GM12878 (cell line): ENCODE results near the gene CCDC27. TPM values are rescaled to one million over a fixed set of nuclear protein-coding genes. Genes with fewer than 3 reads are reported as not detected.

Experiments
- ATAC-seq: fragments of 200-7000 bp; cut with Tn5 transposase; 3 replicates; pipeline ENCODE4 v1.9.1; 2020; ENCODE audit warnings: mild to moderate bottlenecking, moderate library complexity
- BruUV-seq: library from RNA; stranded (reverse); fragments of 400-500 nt; replicated peaks from 2 replicates; lab custom pipeline; 2021; lab: Mats Ljungman, UMichigan
- CTCF ChIA-PET: fragments of 300-600 bp; sonication (Branson Sonifier 250); formaldehyde crosslinking; extraction: SDS; loops from one replicate; lab custom pipeline; 2021; ENCODE audit warnings: inconsistent platforms; lab: Yijun Ruan, JAX
- POLR2A ChIA-PET: fragments of 350-600 bp; formaldehyde crosslinking; extraction: SDS; loops from one replicate; lab custom pipeline; 2021; ENCODE audit warnings: inconsistent platforms; lab: Charles Lee
- RAD21 ChIA-PET: fragments of 300-600 bp; sonication (Branson Sonifier 250); formaldehyde crosslinking; loops from one replicate; lab custom pipeline; 2023; ENCODE audit warnings: antibody characterized with exemption; ENCODE audit not compliant: unreplicated experiment; lab: Charles Lee
- SMC1A ChIA-PET: fragments of 300-600 bp; sonication (Branson Sonifier 250); formaldehyde crosslinking; loops from one replicate; lab custom pipeline; 2023; ENCODE audit not compliant: unreplicated experiment, uncharacterized antibody; lab: Charles Lee
- DNase-seq: peaks from one replicate; pipeline ENCODE4 v3.0.0-alpha.2; 2011; ENCODE audit warnings: low read depth, low spot score
- FAIRE-seq: peaks from 3 replicates; lab custom pipeline; 2011; peaks lifted over from hg19 to GRCh38; lab: Jason Lieb, UNC
- H2AFZ ChIP-seq: 2 replicates; pipeline ENCODE4 v1.6.0; 2011; ENCODE audit warnings: low read depth, low read length, control low read depth; ENCODE audit not compliant: control insufficient read depth
- H3K27ac ChIP-seq: 2 replicates; pipeline ENCODE4 v1.5.1; 2011; ENCODE audit warnings: control low read depth; ENCODE audit not compliant: control insufficient read depth, insufficient read depth
- H3K27me3 ChIP-seq, 2 experiments: replicated peaks in 1 of 2; 2 replicates each; pipeline versions ENCODE4 v1.6.0 to v1.6.1; 2011; ENCODE audit warnings: low read length in 1 of 2; ENCODE audit not compliant: control insufficient read depth in 2 of 2, insufficient read depth in 2 of 2
- H3K36me3 ChIP-seq, 2 experiments: 2 replicates each; pipeline ENCODE4 v1.5.1; 2011; ENCODE audit warnings: low read length in 1 of 2; ENCODE audit not compliant: control insufficient read depth in 2 of 2, insufficient read depth in 2 of 2
- H3K4me1 ChIP-seq: 2 replicates; pipeline ENCODE4 v1.6.1; 2011; ENCODE audit warnings: mild to moderate bottlenecking, low read length, moderate library complexity, mixed read lengths; ENCODE audit not compliant: control insufficient read depth, insufficient read depth
- H3K4me2 ChIP-seq: 2 replicates; pipeline ENCODE4 v1.6.0; 2011; ENCODE audit warnings: control low read depth; ENCODE audit not compliant: control insufficient read depth, insufficient read depth
- H3K4me3 ChIP-seq: fragments of 200-600 bp; sonication (generic); 2 replicates; pipeline ENCODE4 v1.5.1; 2016
- H3K79me2 ChIP-seq: 2 replicates; pipeline ENCODE4 v1.6.0; 2011; ENCODE audit warnings: low read length; ENCODE audit not compliant: control insufficient read depth, insufficient read depth
- H3K9ac ChIP-seq: 2 replicates; pipeline ENCODE4 v1.8.0; 2011; ENCODE audit warnings: low read length, control low read depth, mixed read lengths; ENCODE audit not compliant: control insufficient read depth, insufficient read depth
- H3K9me3 ChIP-seq: replicated peaks from 3 replicates; pipeline ENCODE4 v1.5.1; 2011; ENCODE audit warnings: mild to moderate bottlenecking, low read length; ENCODE audit not compliant: control insufficient read depth, insufficient read depth
- H4K20me1 ChIP-seq: 2 replicates; pipeline ENCODE4 v1.6.0; 2011; ENCODE audit not compliant: control insufficient read depth, insufficient read depth
- ATF7 ChIP-seq: fragments of 450-650 bp; IDR thresholded peaks from 2 replicates; pipeline ENCODE4 v1.6.1; 2016; ENCODE audit warnings: low read depth, mild to moderate bottlenecking
- CEBPB ChIP-seq, 2 experiments: fragments of 150-350 bp in 1 of 2; IDR thresholded peaks; 2 replicates each; pipeline ENCODE4 v1.6.1; 2012 to 2014; ENCODE audit warnings: low read depth in 2 of 2, low read length in 2 of 2, borderline replicate concordance in 1 of 2, inconsistent platforms in 1 of 2
- CUX1 ChIP-seq: IDR thresholded peaks from 2 replicates; pipeline ENCODE4 v1.6.1; 2012; ENCODE audit warnings: improper control_type of control experiment, low read depth, low read length; ENCODE audit not compliant: insufficient replicate concordance
- E2F8 ChIP-seq: fragments of 450-650 bp; IDR thresholded peaks from 2 replicates; pipeline ENCODE4 v1.6.1; 2018; ENCODE audit warnings: mild to moderate bottlenecking, low read depth, moderate library complexity; ENCODE audit not compliant: partially characterized antibody
- ESRRA ChIP-seq: IDR thresholded peaks from 2 replicates; pipeline ENCODE4 v1.6.1; 2012; ENCODE audit warnings: mild to moderate bottlenecking, low read length, improper control_type of control experiment
- KLF5 ChIP-seq: fragments of 450-650 bp; IDR thresholded peaks from 2 replicates; pipeline ENCODE4 v1.6.1; 2014; ENCODE audit warnings: mild to moderate bottlenecking; ENCODE audit not compliant: partially characterized antibody
- MYB ChIP-seq: fragments of 150-350 bp; IDR thresholded peaks from 2 replicates; pipeline ENCODE4 v1.6.1; 2014; ENCODE audit warnings: mild to moderate bottlenecking, low read depth, low read length, borderline replicate concordance
- NBN ChIP-seq: fragments of 450-650 bp; IDR thresholded peaks from 2 replicates; pipeline ENCODE4 v1.6.1; 2016
- SKIL ChIP-seq: fragments of 450-650 bp; IDR thresholded peaks from 2 replicates; pipeline ENCODE4 v1.6.1; 2017; ENCODE audit warnings: mild to moderate bottlenecking, low read depth, inconsistent platforms; ENCODE audit not compliant: poor library complexity, severe bottlenecking
- SMARCA5 ChIP-seq: fragments of 450-650 bp; IDR thresholded peaks from 2 replicates; pipeline ENCODE4 v1.6.1; 2017; ENCODE audit warnings: mild to moderate bottlenecking
- STAT3 ChIP-seq: IDR thresholded peaks from 2 replicates; pipeline ENCODE4 v1.6.1; 2011; ENCODE audit warnings: low read depth, low read length, improper control_type of control experiment
- TAF1 ChIP-seq: IDR thresholded peaks from 2 replicates; pipeline ENCODE4 v1.6.1; 2011; ENCODE audit warnings: mild to moderate bottlenecking, low read depth, low read length, borderline replicate concordance
- ZNF217 ChIP-seq: fragments of 450-650 bp; IDR thresholded peaks from 2 replicates; pipeline ENCODE4 v1.6.1; 2017; ENCODE audit warnings: antibody characterized with exemption, mild to moderate bottlenecking
- ZNF24 ChIP-seq: fragments of 450-650 bp; IDR thresholded peaks from 2 replicates; pipeline ENCODE4 v1.6.1; 2017; ENCODE audit warnings: antibody characterized with exemption, mild to moderate bottlenecking
- WGBS: methylation state at CpG from one replicate; pipeline ENCODE4 v1.1.6; 2016; ENCODE audit warnings: low lambda C conversion rate; ENCODE audit not compliant: insufficient replicate concordance, insufficient coverage; ENCODE audit errors: missing lambda C conversion rate; 5-methylcytosine and 5-hydroxymethylcytosine counted together
- in situ Hi-C: fragments of 300-500 bp; cut with MboI; formaldehyde crosslinking; loops from 9 replicates; pipeline ENCODE4 v1.14.3; 2018; ENCODE audit warnings: mixed read lengths
- intact Hi-C: fragments of 100-400 bp; cut with micrococcal nuclease; formaldehyde crosslinking; loops from one replicate; pipeline ENCODE4 v1.14.2; 2022; ENCODE audit not compliant: unreplicated experiment
- polyA plus RNA-seq, 11 experiments: library from polyadenylated mRNA; depleted of rRNA in 4 of 11; unstranded in 6 of 11; stranded (reverse) in 5 of 11; fragments of >200 nt; fragmentation: Nextera tagmentation in 4 of 11; fragmentation: Illumina TruSeq in 1 of 11; extraction: Ambion mirVana in 4 of 11; extraction: Trizol in 1 of 11; gene quantifications; 1 replicate in 1 of 11; 2 replicates in 10 of 11; pipeline versions ENCODE4 v1.2.1 to v1.2.3, GENCODE V29; 2011 to 2016; ENCODE audit warnings: inconsistent platforms in 2 of 11, missing spikeins in 2 of 11, low read depth in 1 of 11
- total RNA-seq, 4 experiments: library from RNA; depleted of rRNA in 3 of 4; stranded (reverse); fragments of >200 nt in 3 of 4; fragmentation: Illumina TruSeq in 1 of 4; extraction: Trizol in 1 of 4; gene quantifications; 2 replicates each; pipeline versions ENCODE4 v1.2.1 to v1.2.3, GENCODE V29; 2013 to 2021

The CCDC27 gene
- total and polyA plus RNA-seq, 10 of the 15 experiments (the other 5 are each of a cell fraction or from before 2014, with no cell fraction given), result 0.05 TPM; not detected in 9

- Histone ChIP-seq H2AFZ (no peak overlapping the region), H3K27me3 (no peaks in the 10 kb centered on the region), H3K27ac (no peak overlapping the region), H3K4me3 (no peak overlapping the region), H3K9me3 (no peaks in the 10 kb centered on the region), H3K4me1 (peaks cover 7% of the 10 kb centered on the region), H3K79me2 (no peaks in the 10 kb centered on the region), H3K4me2 (no peak overlapping the region), H3K9ac (no peak overlapping the region), H3K36me3 (peaks cover 2 to 3% of the 10 kb centered on the region in 2 experiments; a peak in 3 of 4 replicates), H4K20me1 (no peaks in the 10 kb centered on the region)
- SMC1A ChIA-PET, result no interaction called here
- in situ Hi-C loops, result no loop called here
- RAD21 ChIA-PET, result no interaction called here
- FAIRE-seq, result no peak
- WGBS, result 90% methylated on average over 24 of the region's 24 CpGs
- no peak for ATAC-seq
- POLR2A ChIA-PET, result no interaction called here
- CTCF ChIA-PET, result no interaction called here
- DNase-seq, result no peak
- intact Hi-C loops, result no loop called here
- no TSS peak for BruUV-seq
- TF ChIP-seq ZNF24, result no peak
- no peak for TF ChIP-seq MYB
- no peak for TF ChIP-seq ESRRA
- TF ChIP-seq CEBPB (IDR thresholded peaks at IDR 0.05; ENCODE audit: borderline replicate concordance in 1 of 2, low read depth in 2 of 2, low read length in 2 of 2), result no peak
- no peak for TF ChIP-seq STAT3
- no peak for TF ChIP-seq ZNF217
- TF ChIP-seq NBN, result no peak
- TF ChIP-seq KLF5, result no peak
- TF ChIP-seq ATF7, result no peak
- TF ChIP-seq CUX1, result no peak
- no peak for TF ChIP-seq SKIL
- no peak for TF ChIP-seq TAF1
- no peak for TF ChIP-seq E2F8
- no peak for TF ChIP-seq SMARCA5
Observed at GRCh38 chr1:3742439-3743298, 9.6 kb upstream of the CCDC27 start.
